C4-2B (cell line): ENCODE results near the gene DNAJC25.

Source experiments
- CTCF ChIP-seq: fragments of 450-650 bp; conservative IDR thresholded peaks from 2 replicates; pipeline ENCODE4 v1.5.1; 2017; ENCODE audit warnings: mild to moderate bottlenecking
- ZFX ChIP-seq: fragments of 450-650 bp; IDR thresholded peaks from 2 replicates; pipeline ENCODE4 v1.6.1; 2017

- TF ChIP-seq CTCF: no peak
- no peak for TF ChIP-seq ZFX
Measured at GRCh38 chr9:111646417-111646816, 15.3 kb downstream of the DNAJC25 start.
